Cerebellar nuclear complex (tissue), 1 donor: ENCODE measurements around the gene CALN1.
A peak's percentile ranks its signal among the peaks of the same experiment; 100 is the strongest.
"Not testable (repeated sequence)": the region's sequence is repeated elsewhere in the genome, so short reads cannot be mapped to it uniquely, and the experiment has no call there.

Source experiments
- DNase-seq, 2 experiments: peaks; one replicate each; lab custom pipeline; 2025; lab: John Stamatoyannopoulos, UW

The CALN1 gene

GRCh38 chr7:71982851-71983250 is 429.3 kb downstream of the CALN1 start:
- no peak for DNase-seq

DNA sequence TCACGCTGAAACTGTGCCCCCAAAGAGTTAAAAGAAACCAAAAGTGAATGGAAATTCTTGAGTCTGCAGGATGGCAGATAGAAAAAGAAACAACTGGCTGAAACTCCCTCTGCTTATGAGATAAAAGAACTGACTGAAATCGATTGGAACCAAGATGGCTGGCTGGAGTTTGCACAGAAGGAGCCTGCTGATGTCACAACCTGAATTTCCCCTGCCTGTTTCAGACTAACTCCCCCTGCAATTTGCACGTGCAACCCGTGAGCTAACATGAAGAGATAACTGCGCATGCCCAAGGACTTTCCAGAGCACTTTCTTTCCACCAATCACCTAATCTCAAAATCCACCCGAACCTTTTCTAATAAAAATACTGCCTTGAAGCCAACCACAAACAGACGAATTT is 435.5 kb downstream of the CALN1 start:
- DNase-seq: no peak

DNA sequence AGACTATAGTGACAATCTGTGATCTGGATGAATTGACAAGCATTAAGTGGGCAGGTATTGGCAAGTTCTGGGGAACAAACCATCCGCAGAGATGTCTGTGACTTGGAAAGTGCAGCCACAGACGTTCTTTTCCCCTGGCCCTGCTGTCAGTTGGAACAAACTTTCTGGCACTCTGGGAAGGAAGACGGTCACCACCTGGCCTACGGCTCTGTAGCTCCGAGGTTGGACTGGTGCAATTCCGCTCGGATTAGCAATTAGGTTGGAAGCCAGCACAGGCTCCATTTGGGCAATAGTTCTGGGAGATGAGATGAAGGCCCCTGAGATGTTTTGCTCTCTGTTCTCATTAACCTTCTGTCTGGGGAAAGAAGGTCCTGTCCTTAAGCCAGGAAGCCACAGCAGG is 437.5 kb downstream of the CALN1 start:
- peak; percentile 52 to 89 for DNase-seq

DNA sequence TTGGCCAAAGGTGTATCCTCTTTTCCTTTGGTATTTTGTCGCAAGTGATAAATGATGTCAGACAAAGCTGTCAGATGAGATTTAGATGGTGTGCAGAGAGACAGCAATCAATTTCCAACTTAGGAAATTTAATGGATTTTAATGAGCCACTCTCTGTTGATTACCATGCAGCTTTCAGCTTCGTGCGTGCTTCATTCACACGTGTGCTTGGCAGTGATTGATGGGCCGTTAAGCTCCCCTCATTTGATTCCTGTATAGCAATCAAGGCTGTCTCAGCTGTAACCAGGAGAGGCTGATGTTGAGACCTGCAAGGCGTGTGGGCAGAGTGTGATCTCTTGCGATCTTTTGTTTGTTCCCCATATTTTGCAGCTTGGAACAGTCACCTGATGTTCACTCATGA is 439.6 kb downstream of the CALN1 start:
- no peak for DNase-seq

- no peak for DNase-seq
Measured at GRCh38 chr7:71970725-71971124, 441.4 kb downstream of the CALN1 start.

- no peak for DNase-seq
Measured at GRCh38 chr7:71962636-71963035, 449.5 kb downstream of the CALN1 start.

DNA sequence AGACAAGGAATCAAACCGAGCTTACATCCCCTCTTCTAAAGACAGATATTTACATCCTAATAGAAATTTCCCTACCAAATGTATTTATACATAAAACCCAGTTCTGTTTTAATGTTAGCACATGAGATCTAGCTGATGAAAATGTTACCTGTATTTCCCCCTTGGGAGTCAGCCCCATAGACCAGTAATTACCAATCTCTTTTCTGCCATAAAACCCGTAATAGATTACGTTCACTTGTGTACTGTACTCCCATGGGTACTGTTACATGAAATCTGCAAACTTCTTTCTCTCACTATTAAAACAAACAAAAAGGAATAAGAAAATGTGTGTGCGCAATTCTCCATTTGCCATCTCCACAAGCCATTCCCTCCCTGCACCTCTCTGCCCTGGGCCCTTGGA is 450.9 kb downstream of the CALN1 start:
- DNase-seq: no peak

DNA sequence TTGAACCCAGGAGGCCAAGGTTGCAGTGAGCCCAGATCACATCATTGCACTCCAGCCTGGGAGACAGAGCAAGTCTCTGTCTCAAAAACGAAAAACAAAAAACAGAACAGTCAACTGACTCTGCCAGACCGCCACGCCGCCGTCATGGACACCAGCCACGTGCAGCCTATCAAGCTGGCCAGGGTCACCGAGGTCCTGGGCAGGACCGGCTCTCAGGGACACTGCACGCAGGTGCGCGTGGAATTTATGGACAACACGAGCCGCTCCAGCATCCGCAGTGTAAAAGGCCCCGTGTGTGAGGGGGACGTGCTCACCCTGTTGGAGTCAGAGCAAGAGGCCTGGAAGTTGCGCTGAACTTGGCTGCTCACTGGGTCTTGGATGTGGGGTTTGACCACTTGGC is 470.0 kb downstream of the CALN1 start:
- no peak for DNase-seq

- no peak for DNase-seq
Measured at GRCh38 chr7:71937840-71938371, 474.2 kb downstream of the CALN1 start.

DNA sequence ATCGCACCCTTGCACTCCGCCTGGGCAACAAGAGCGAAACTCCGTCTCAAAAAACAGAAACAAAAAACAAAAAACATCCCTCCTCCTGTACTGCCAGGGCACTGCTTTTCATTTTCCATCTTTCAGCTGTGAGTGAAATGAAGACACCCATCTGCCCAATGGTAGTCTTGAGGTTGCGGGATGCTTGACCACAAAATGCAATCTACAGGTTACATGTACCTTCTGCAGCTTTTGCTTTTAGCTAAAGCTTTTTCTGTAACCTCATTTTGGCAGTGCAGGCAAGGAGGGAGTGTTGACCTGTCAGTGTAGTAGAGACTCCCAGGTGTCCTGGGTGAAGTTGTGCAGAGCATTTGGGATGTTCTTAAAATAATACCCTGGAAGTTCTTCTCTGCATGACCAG is 476.5 kb downstream of the CALN1 start:
- DNase-seq: no peak

GRCh38 chr7:71933426-71933825 is 478.7 kb downstream of the CALN1 start:
- DNase-seq: no peak

- no peak for DNase-seq
Measured at GRCh38 chr7:71925663-71926062, 486.5 kb downstream of the CALN1 start.

- DNase-seq: not testable (repeated sequence)
Measured at GRCh38 chr7:71914204-71914603, 497.9 kb downstream of the CALN1 start.

DNA sequence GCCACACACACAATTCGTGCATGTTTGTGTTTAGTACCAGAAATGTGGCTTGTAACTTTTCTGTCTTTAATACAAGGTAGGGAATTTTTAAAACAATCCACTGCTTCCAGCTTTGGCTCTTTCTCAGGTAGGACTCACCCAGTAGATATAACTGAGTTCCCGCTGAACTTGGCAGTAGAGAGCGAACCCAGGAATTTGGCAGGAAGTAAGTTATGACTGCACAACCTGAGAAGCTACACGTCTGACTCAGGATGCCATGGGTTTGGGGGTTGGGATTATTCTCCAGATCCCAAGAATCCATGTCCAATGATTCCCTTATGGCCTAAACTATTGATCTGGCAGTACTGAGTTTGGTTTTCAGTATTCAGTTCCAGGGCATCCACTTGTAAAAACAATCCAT is 499.7 kb downstream of the CALN1 start:
- no peak for DNase-seq

DNA sequence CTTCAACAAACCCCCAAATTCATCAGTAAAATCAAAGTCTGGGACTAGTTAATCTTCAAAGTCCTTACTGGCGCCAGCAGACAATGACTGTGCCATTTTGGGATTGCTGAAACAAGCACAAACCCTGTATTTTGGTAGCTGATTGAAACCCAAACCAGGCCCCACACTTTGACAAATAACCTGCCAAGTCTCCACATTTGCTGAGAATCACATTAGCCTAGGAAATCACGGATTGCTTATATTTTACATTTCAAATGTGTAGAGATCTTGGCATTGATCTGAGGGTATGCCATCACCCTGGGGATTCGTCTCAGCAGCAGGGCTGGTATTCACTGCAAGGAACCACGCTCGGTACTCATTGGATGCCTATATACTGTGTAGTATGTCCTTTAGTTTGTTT is 501.1 kb downstream of the CALN1 start:
- DNase-seq: no peak

DNA sequence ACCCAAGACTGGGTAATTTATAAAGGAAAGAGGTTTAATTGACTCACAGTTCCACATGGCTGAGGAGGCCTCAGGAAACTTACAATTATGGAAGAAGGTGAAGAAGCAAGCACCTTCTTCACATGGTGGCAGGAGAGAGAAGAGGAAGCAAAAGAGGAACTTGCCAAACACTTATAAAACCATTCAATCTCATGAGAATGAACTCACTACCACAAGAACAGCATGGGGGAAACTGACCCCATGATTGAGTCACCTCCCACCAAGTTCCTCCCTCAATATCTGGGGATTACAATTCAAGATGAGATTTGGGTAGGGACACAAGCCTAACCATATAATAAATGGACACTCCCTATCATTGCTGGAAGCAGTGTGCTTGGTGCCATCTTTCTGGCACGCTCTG is 506.3 kb downstream of the CALN1 start:
- DNase-seq: no peak

DNA sequence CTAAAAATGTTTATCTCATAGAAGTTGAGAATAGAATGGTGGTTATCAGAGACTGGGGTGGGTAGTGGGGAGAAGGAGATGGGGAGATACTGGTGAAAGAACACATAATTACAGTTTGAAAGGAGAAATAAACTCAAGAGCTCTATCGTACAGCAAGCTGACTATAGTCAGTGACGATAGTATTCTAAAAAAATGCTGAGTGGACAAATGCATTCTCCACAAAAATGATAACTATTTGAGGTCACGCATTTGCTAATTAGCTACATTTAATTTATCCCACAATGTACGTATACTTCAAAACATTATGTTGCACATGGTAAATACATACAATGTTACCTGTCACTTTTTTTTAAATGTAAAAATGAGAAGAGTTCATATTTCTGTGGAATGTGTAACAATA is 507.7 kb downstream of the CALN1 start:
- no peak for DNase-seq

DNA sequence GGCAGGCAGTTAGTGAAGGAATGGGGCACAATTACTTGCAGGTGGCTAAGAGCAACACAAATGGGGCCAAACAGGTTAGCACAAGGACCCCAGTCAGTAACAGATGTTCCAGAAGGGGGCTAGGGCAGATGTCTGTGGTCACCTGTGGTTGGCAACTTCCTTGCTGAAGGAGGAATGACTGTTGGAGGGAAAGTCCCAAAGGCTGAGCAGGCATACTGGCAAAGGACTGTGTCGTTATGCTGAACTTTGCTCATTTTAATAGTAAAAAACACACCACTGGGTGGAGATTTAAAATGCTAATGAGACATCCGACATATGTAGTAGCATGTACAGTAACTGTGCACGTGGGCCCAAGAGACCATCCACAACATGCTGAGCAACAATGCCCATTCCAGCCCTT is 511.6 kb downstream of the CALN1 start:
- no peak for DNase-seq

DNA sequence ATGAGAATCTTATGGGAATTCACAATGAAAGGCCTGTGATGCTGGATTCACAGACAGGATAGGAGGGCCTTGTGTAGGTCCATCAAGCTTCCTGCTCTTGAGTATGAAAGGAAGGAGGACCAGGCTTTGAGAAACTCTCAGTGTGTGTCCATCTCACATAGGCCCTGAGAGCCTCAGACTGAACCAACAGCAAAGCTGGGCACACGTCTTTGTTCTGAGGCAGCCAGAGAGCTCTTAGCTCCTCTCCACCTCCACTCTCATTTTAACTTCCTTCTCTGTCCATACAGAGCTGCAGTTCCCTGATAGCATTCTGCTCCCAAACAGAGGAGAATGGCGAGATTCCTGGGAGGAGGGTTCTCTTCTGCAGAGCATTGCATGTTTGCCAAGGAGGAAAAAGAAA is 515.6 kb downstream of the CALN1 start:
- DNase-seq: no peak

DNA sequence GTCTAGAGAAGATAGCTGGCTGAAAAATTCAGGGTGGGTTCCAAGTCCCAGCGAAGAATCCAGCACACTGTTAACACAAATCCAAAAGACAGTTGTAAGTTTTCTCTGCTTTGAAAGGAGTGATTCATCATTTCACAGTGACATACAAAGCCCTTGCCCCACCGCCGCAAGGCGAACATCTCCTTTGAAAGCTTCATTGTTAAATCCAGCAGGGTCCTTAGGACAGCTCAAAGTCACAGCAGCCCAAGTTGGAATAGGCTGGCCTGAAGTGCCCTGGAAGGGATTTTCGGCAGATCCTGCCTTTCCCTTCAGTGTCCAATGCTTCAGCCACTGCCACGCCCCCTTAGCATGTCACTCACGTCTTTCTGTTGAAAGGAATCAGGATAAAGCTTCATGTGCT is 526.1 kb downstream of the CALN1 start:
- DNase-seq: no peak

DNA sequence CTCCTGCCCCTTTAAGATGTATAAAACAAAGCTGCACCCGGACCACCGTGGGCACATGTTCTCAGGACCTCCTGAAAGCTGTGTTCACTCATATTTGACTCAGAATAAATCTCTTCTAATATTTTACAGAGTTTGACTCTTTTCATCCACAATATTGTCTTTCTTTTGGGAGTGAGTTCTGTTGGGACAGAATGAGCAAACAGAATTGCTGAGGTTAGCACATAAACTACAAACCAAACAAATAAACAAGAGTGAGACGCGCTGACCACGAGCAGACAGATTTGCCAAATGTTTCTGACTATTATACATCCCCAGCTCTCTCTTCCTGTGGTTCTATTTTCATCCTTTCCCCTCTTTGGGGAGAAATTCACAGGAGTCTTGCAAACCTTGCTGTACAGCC is 526.7 kb downstream of the CALN1 start:
- DNase-seq: no peak

DNA sequence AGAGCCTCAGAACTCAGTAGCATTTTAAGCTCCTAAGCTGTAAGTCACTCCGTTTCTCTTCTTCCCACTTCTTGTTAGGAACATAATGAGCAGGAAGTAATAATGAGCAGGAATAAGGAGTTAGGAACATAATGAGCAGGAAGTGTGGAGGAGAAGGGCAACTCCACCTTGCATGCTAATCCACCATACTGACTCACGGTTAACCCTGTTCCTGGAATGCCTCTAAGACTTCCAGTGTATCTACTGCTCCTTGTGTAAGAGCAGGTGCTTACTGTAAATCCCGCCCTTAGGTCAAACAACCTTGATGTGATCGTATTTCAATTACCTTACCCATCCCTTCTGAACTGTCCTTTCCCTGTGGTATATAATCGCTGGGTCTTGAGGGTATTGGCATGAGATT is 528.7 kb downstream of the CALN1 start:
- no peak for DNase-seq

- no peak for DNase-seq
Measured at GRCh38 chr7:71871446-71871845, 540.7 kb downstream of the CALN1 start.

- DNase-seq: no peak
Measured at GRCh38 chr7:71870812-71871211, 541.3 kb downstream of the CALN1 start.

GRCh38 chr7:71868797-71869196 is 543.3 kb downstream of the CALN1 start:
- DNase-seq: no peak
